ENCODE measurements around the gene IL16.
"Not testable (repeated sequence)": the region's sequence is repeated elsewhere in the genome, so short reads cannot be mapped to it uniquely, and the experiment has no call there.

Gene IL16

DNA sequence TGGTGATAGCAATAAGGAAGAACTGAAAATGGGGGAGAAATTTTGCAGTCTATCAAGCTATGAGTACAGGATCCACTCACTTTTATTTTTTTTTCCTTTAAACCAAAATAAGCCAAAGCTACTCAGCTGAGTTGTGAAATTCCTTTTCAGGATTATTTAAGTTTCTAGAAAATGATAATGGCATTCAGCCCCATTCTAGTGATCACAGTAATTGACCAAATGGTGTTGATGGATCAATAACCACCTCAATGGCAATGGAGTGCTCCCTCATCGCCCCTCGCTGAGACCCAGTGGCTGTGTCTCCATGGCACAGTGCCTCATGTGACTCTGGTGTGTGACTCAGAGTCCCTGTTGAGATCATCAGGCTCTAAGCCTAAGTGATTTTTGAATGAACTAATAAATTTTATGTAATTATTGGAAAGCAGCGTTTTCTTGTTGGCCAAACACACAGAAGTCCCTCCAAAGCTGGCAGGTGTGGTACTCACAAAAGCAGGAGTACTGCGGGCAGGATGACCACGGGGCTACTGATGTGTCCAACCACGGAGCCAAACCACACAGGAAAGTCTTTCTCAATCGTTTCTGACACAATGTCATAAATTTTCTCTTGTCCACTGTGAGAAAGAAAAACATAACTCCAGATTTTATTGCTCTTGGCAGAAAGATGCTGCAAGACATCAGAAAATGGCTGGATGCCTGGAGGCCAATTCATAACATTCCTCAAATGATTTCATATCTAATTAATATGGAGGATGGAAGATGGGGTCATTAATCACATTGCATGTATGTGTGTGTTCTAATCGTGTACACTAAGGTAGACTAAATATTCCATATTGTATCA is 141.7 kb downstream of the IL16 start:
- peak; percentile 94 for DNase-seq (ENCODE audit: low read depth)

DNA sequence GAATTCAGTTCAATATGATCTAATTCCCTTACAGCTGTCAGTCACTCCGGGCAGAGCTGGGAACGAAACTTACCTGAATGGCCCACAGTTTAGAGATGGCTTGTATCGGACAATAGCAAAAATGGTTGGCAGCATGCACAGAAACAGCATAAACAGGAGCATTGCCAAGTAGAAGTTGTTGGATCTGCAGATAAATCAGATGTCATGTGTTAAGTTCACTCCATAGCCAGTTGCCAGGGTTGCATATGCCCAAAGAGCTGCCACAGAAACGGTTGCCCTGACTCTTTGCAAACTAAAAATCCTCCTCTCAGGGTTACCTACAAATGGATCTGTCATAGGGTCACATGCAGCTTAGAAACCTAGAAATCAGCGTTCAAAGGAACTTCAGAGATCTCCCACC is 142.6 kb downstream of the IL16 start:
- DNase-seq (ENCODE audit: low read depth), result no peak

DNA sequence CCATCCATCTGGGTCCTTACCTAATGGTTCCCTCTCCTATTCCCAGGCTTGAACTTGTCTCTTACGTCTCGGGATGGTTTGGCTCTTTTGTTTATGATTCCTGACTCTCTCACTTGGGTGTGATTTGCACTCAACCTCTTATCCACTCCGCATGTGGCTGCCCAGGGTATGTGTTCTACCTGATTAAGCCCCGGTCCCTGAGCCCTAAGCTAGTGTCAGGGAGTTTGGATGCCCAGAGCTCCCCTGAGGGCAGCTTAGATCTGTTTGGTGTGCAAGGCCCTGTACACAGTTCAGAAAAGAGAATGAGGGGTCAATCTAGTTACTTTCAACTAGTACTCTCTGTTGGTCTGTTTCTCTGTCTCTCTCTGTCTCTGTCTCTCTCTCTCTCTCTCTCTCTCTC is 143.2 kb downstream of the IL16 start:
- no peak for DNase-seq (ENCODE audit: low read depth)

DNA sequence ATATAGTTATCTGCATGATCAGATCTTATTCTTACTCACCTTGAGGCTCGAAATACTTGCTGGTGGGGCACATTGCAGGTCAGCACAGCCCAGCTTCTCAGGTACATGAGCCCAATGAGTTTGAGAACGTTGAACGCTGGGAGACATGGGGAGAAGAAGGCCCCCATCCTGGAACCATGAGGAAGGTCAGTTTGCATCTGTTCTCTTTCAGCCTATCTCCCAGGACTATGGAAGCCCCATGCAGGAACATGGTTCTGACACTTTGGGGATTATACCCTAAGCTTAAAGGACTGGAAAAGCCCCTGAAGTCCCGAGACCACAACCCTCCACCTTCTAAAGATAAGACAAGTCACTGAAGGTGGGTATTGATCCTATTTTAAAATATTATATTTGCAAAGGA is 144.7 kb downstream of the IL16 start:
- DNase-seq (ENCODE audit: low read depth), result no peak

DNA sequence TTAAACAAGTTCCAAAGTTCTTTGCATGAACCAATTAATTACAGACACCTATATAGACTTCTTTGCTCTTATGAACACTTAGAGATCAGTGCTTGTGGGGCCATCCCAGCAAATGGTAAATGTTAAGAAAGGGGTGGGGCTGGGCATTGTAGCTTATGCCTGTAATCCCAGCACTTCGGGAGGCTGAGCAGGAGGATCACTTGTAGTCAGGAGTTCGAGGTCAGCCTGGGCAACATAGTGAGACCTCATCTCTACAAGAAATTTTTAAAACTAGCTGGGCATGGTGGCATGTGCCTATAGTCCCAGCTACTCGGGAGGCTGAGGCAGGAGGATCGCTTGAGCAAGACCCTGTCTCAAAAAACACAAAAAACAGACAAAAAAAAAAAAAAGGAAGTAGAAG is 146.7 kb downstream of the IL16 start:
- DNase-seq (ENCODE audit: low read depth), result no peak

DNA sequence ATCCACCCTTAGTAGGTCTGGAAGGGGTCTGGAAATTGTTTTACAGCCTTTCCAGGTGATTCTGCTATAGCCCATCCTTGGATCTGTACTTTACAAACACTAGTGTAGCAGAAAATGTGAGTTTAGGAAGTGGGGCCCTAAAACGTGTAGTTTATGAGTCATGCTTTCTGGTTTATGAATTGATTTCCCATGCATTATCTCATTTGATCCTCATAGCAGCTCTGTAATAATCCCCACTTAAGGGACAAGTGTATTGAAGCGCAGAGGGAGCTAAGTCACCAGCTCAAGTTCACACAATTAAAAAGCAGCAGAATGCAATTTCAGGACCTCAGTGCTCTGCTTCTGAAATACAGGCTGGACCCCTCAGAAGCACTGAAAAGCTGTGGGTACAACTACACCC is 149.9 kb downstream of the IL16 start:
- DNase-seq (ENCODE audit: low read depth), result no peak

DNA sequence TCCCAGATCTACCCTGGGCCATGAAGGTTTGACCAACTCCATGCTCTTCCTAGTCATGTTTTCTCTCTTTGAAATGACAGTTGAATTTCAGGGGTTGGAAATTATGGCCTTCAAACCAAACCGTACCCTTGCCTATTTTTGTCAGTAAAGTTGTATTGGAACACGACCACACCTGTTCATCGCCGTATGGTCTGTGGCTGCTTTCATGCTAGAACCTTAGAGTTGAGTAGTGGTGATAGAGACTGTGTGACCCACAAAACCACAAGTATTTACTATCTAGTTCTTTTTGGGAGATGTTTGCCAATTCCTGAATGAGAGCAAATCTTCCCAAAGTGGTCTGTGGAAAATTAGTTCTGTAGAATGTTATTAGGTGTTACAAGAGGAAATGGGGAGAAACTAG is 151.2 kb downstream of the IL16 start:
- no peak for DNase-seq (ENCODE audit: low read depth)

DNA sequence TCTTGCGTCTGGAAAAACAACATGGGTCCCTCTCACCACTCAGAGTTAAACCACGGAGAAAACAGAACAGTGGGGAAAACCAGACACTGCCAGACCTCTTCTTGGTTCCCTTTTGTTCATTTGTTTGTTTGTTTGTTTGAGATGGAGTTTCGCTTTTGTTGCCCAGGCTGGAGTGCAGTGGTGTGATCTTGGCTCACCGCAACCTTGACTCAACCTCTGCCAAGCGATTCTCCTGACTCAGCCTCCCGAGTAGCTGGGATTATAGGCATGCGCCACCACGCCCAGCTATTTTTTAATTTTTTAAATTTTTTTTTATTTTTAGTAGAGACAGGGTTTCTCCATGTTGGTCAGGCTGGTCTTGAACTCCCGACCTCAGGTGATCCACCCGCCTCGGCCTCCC is 152.0 kb downstream of the IL16 start:
- DNase-seq (ENCODE audit: low read depth), result not testable (repeated sequence)

DNA sequence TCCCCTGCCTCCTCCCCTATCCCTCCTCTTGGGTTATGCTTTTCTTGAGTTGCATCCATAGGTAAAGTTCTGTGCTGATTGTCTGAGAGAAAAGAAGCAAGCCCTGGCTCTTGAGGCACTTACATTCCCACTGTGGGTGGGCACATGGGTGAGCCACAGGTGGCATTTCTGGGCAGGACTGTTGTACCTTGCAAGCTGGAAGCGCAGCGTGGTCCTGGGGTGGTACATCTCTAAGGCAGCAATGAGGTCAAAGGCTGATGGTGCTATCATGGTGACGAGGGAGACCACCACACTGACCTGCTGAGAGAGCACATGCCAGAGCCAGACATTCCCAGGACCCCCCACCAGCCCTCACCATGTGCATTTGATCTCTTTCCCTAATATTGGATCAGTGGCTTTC is 152.6 kb downstream of the IL16 start:
- DNase-seq (ENCODE audit: low read depth), result no peak

DNA sequence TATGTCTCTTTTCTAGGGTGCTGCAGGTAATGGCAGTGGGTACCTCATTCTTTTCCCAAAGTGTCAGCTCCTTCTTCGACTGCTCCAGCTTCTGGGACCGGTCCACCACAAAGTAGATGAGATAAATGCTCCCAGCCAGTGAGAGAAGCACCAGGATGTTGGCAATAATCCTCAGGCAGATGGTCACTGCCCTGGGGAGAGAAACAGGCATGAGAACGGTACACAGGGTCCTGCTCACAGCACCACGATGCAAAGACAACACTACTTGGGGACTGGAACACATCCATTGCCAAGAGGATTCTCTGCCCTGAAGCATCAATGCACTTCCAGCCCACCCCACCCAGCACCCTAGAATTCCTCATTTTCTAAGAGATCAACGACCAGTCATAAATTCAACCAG is 155.0 kb downstream of the IL16 start:
- no peak for DNase-seq (ENCODE audit: low read depth)

DNA sequence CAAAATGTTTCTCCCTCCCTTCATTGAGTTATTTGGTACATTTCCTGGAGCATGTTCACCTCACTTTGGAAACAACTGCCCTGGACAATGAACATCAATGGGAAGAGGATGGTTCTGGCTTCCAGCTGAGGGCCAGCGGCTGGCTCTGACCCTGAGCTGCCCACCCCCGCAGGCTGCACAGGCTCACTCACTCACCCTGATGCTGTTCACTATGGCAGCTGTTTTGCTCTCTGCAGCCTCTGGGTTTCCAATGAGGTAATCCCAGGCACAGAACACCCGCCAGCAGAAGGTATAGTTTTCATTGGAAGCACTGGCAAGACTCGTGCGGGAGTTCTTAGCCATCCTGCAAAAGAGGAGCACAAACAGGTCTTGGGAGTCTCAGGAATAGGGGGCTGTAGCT is 159.6 kb downstream of the IL16 start:
- DNase-seq (ENCODE audit: low read depth), result no peak

DNA sequence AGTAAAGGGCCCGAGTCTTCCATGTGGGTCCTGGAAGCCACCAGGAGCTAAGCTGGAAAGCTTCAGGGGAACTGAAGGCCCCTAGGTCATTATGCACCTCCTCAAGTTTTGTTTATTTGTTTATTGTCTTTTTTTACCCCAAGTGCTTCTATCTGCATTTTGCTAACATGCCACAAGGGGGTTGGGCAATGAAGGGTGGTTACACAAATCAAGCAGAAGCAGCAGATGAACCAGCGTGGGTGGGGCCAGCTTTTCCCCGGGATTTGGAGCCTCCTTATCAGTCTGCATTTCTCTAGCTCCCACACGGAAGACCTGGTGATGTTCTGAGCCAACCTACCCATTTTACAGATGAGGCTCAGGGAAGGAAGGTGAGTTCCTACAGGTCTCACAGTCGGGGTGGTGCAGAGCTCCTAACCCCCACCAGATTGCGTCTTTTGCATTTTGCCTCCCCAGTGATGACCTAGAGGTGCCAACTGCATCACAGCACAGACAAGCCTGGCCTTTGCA is 160.6 kb downstream of the IL16 start:
- DNase-seq (ENCODE audit: low read depth), result no peak

DNA sequence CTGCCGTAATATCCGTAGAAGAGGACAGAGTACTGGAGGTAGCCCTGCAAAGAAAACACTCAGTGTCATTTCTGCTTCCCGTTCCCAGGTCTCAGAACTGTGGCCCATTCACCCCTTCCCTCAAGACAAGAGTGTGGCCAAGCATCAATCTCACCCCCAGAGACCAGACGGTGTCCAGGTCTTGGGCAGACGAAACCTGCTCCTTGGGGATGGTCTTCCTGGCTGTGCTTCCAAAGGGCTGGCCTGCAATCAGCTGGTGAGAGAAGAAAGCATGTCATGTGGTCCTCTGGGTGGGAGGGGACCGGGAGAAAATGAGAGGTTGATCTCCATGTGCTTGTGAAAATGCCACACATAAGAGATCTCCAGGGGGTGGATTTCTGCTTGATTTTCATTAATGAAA is 161.6 kb downstream of the IL16 start:
- no peak for DNase-seq (ENCODE audit: low read depth)

DNA sequence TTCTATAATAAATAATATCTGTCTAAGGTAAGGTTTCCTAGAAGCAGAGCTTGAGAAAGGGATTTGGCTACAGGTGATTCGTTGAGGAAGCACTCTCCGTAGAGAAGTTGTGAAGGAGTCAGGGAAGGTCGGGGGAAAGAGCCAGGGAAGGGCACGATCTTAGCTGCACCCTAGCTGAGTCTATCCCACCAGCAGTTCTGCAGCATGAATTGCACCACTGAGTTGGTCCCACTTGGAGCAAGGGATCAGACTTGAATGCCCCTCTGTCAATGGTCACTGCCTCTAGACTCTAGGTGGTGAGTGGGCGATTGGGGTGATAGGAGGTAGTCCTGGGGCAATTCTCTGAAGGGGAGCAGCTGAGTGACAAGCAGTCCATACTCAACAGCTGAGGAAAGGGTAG is 163.8 kb downstream of the IL16 start:
- DNase-seq (ENCODE audit: low read depth), result no peak

DNA sequence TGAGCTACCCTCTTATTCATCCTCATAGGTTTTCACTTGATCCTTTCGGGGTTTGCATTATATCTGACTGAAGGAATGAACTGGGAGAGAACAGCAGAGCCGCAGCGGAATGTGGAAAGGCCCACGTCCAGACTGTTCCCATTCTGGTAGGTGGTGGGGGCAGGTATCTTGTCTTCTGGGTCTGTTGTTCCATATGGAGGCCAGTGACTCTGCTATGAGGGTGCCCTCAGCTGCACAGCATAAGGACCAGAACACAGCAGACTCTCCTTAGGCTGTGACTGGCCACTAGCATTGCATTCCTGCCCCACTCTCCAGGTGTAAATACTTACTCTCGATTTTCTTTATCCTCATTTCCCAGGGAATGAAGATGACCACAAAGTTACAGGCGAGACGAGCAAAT is 165.2 kb downstream of the IL16 start:
- DNase-seq (ENCODE audit: low read depth), result no peak

DNA sequence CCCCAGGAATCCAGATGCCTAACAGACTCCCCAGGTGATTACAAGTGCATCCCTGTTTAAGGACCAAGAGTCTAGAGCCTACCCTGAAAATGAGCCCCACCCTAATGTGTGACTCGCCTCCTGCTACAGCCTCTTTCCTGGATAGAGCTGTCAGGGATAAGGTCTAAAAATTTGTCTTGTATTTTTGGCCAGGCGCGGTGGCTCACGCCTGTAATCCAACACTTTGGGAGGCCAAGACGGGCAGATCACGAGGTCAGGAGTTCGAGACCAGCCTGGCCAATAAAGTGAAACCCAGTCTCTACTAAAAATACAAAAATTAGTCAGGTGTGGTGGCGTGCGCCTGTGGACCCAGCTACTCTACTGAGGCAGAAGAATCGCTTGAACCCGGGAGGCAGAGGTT is 166.1 kb downstream of the IL16 start:
- no peak for DNase-seq (ENCODE audit: low read depth)

DNA sequence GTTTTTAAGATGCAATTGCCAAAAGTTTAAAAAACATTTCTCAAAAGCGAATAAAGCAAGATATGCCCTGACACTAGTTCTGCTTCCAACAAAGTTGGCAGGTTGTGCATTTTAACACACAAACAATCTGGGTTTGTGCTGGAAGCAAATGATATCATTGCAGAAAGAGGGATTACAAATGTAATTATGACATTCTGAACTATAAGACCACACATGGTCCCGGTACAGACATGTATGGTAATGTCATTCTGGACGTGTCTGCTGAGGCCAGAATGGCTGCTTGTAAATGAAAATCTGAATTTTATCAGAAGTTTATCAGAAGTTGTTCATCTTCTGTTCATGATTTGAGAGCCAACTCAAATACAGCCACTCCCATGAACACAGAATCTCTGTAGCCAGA is 166.6 kb downstream of the IL16 start:
- DNase-seq (ENCODE audit: low read depth), result no peak
